Transverse colon (tissue), 4 donors: ENCODE results near the gene PCSK5. TPM values are rescaled to one million over a fixed set of nuclear protein-coding genes. Genes with fewer than 3 reads are reported as not detected.
"Not testable (repeated sequence)": the region's sequence is repeated elsewhere in the genome, so short reads cannot be mapped to it uniquely, and the experiment has no call there.

Source experiments
- DNase-seq: peaks from one replicate; pipeline ENCODE4 v3.0.0-alpha.2; 2019
- H3K27ac ChIP-seq, 4 donors: fragments of 200-600 bp; sonication (generic); 2 replicates each; pipeline ENCODE4 v1.5.1; 2016 to 2018; ENCODE audit warnings: inconsistent platforms in 4 of 4
- H3K27me3 ChIP-seq: fragments of 200-600 bp; sonication (generic); 2 replicates; pipeline ENCODE4 v1.5.1; 2017; ENCODE audit warnings: inconsistent platforms
- H3K36me3 ChIP-seq, 4 donors: fragments of 200-600 bp; sonication (generic); 2 replicates each; pipeline ENCODE4 v1.5.1; 2017 to 2019; ENCODE audit warnings: inconsistent platforms in 4 of 4
- H3K4me1 ChIP-seq, 4 donors: fragments of 200-600 bp; sonication (generic); 2 replicates each; pipeline ENCODE4 v1.5.1; 2017 to 2020; ENCODE audit warnings: inconsistent platforms in 4 of 4
- H3K4me3 ChIP-seq, 4 donors: fragments of 200-600 bp; sonication (generic); 1 replicate in 1 of 4; 2 replicates in 3 of 4; pipeline versions ENCODE4 v1.5.1 to v1.6.1; 2017 to 2019; ENCODE audit warnings: inconsistent platforms in 4 of 4
- H3K9me3 ChIP-seq, 2 donors: fragments of 200-600 bp; sonication (generic); 2 replicates each; pipeline ENCODE4 v1.5.1; 2017 to 2019; ENCODE audit warnings: inconsistent platforms in 2 of 2
- EP300 ChIP-seq: sonication (generic); formaldehyde crosslinking; IDR thresholded peaks from one replicate; pipeline ENCODE4 v1.6.1; 2017; ENCODE audit warnings: antibody characterized with exemption, low read depth
- POLR2A ChIP-seq: fragments of 450-650 bp; IDR thresholded peaks from one replicate; pipeline ENCODE4 v1.6.1; 2016; ENCODE audit warnings: antibody characterized with exemption, mild to moderate bottlenecking, moderate library complexity
- POLR2AphosphoS5 ChIP-seq, 3 donors: sonication (generic); formaldehyde crosslinking; IDR thresholded peaks; one replicate each; pipeline ENCODE4 v1.6.1; 2016; ENCODE audit warnings: antibody characterized with exemption in 3 of 3
- WGBS, 2 donors: methylation state at CpG; one replicate each; pipeline ENCODE4 v1.1.5; 2018; ENCODE audit warnings: low coverage in 1 of 2; 5-methylcytosine and 5-hydroxymethylcytosine counted together
- in situ Hi-C, 4 donors: fragments of 200-750 bp; cut with MboI; loops; one replicate each; pipeline versions ENCODE4 v1.15.0 to v1.15.1; 2017; ENCODE audit warnings: low sequenced_read_pairs in 3 of 4, low pct_ligation_motif_present in 1 of 4, low pct_unique_long_range_greater_than_20kb in 1 of 4
- intact Hi-C: fragments of 100-400 bp; cut with DNase I; formaldehyde crosslinking; loops from one replicate; pipeline ENCODE4 v1.15.1; 2023; ENCODE audit warnings: low total_unique reads
- total RNA-seq, 4 donors: library from RNA; depleted of rRNA; stranded (reverse); fragments of >200 nt; gene quantifications; one replicate each; pipeline ENCODE4 v1.1.0, GENCODE V29; 2016
- TF ChIP-seq, protein P1 (sequence below), 5 experiments: fragments of 200-600 bp in 3 of 5; fragments of 450-650 bp in 2 of 5; sonication (generic) in 3 of 5; IDR thresholded peaks; 1 replicate in 2 of 5; 2 replicates in 3 of 5; pipeline ENCODE4 v1.5.1; 2016 to 2017; ENCODE audit warnings: antibody characterized with exemption in 5 of 5, inconsistent platforms in 3 of 5, mild to moderate bottlenecking in 2 of 5, moderate library complexity in 1 of 5

PCSK5 gene
- total RNA-seq, 4 donors from 2014 or later = 110 to 248 (median 127) TPM

DNA sequence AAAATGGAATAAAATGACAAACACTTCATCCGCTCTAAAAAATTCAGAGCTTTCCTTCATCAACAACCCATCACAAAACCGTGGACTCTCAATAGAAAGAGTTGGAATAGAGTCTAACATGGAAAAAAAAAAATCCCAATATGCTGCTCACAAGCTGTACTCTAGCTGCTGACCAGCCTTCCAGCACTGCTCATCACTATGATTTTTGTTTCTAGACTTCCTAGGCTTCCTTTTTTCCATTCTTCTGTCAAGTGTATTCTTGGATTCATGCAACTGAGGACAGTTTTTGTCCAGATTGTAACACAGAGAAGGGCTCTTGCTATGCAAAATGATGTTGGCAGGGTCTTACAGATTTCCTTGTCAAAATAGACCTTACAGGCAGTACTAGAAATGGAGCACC, 469.3 kb downstream of the PCSK5 start:
- in situ Hi-C loops = no loop called here
- DNase-seq = no peak
- Histone ChIP-seq H3K27me3 (no peaks in the 10 kb centered on the region), H3K4me3 (no peak overlapping the region), H3K9me3 (no peaks in the 10 kb centered on the region), H3K27ac (no peak overlapping the region), H3K36me3 (no peaks in the 10 kb centered on the region), H3K4me1 (peaks cover 0 to 15% (median 4%) of the 10 kb centered on the region in 4 donors)
- TF ChIP-seq POLR2AphosphoS5 (IDR thresholded peaks at IDR 0.05) = no peak
- no peak for TF ChIP-seq EP300
- TF ChIP-seq, protein P1, sequence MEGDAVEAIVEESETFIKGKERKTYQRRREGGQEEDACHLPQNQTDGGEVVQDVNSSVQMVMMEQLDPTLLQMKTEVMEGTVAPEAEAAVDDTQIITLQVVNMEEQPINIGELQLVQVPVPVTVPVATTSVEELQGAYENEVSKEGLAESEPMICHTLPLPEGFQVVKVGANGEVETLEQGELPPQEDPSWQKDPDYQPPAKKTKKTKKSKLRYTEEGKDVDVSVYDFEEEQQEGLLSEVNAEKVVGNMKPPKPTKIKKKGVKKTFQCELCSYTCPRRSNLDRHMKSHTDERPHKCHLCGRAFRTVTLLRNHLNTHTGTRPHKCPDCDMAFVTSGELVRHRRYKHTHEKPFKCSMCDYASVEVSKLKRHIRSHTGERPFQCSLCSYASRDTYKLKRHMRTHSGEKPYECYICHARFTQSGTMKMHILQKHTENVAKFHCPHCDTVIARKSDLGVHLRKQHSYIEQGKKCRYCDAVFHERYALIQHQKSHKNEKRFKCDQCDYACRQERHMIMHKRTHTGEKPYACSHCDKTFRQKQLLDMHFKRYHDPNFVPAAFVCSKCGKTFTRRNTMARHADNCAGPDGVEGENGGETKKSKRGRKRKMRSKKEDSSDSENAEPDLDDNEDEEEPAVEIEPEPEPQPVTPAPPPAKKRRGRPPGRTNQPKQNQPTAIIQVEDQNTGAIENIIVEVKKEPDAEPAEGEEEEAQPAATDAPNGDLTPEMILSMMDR (IDR thresholded peaks at IDR 0.05) = no peak
- TF ChIP-seq POLR2A = no peak
- 88 to 89% methylated on average over 2 of the region's 2 CpGs for WGBS, 2 donors
- intact Hi-C loops = no loop called here

- H3K27me3 ChIP-seq, H3K36me3 ChIP-seq, H3K9me3 ChIP-seq, H3K4me3 ChIP-seq, intact Hi-C loops, in situ Hi-C loops: not testable (repeated sequence)
- DNase-seq = peak; percentile 33
- H3K4me1 ChIP-seq = peaks cover 0 to 15% (median 4%) of the 10 kb centered on the region in 4 donors
- whole genome bisulfite sequencing, 2 donors = 63 to 65% methylated on average over 12 to 16 of the region's 16 CpGs
- H3K27ac ChIP-seq = peak overlapping the region in 1 of 4 donors; percentile 61
Observed at GRCh38 chr9:76362332-76363031, 472.0 kb downstream of the PCSK5 start.

GRCh38 chr9:76363032-76363395, 472.5 kb downstream of the PCSK5 start:
- Histone ChIP-seq H3K36me3 (no peaks in the 10 kb centered on the region), H3K27me3 (no peaks in the 10 kb centered on the region), H3K9me3 (no peaks in the 10 kb centered on the region), H3K27ac (no peak overlapping the region), H3K4me1 (peaks cover 0 to 15% (median 4%) of the 10 kb centered on the region in 4 donors), H3K4me3 (no peak overlapping the region)
- TF ChIP-seq POLR2AphosphoS5 (IDR thresholded peaks at IDR 0.05) (no peak), POLR2A (no peak), EP300 (no peak)
- TF ChIP-seq, protein P1 (IDR thresholded peaks at IDR 0.05) = no peak
- no peak for DNase-seq
- intact Hi-C loops (no loop called here), in situ Hi-C loops (no loop called here)
- 71 to 82% methylated on average over 3 of the region's 3 CpGs for WGBS, 2 donors

DNA sequence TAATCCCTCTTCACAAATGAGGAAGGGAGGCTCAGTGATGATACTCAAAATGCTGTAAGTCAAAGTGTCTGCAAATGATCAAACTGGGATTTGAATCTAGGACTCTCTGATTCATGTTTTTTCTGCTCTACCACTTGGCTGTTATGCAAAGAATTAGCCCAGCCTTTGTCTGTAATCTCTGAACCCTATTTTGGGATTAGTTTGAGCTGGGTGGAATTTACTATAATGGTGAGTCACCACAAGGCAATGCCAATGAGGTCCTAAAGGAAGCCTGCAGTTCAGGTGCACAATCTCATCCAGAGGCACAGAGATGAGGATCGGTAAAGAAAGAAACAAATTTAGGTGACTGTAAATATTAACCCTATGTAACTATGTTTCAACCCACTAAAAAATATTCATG, 474.6 kb downstream of the PCSK5 start:
- Histone ChIP-seq H3K27ac (no peak overlapping the region), H3K27me3 (no peaks in the 10 kb centered on the region), H3K4me1 (peaks cover 0 to 29% (median 12%) of the 10 kb centered on the region in 4 donors), H3K4me3 (no peak overlapping the region), H3K9me3 (no peaks in the 10 kb centered on the region), H3K36me3 (no peaks in the 10 kb centered on the region)
- DNase-seq = no peak
- 50 to 52% methylated on average over 1 of the region's 1 CpG for WGBS, 2 donors
- intact Hi-C loops = no loop called here
- in situ Hi-C loops = no loop called here
- TF ChIP-seq POLR2A = no peak
- no peak for TF ChIP-seq EP300
- no peak for TF ChIP-seq POLR2AphosphoS5 (IDR thresholded peaks at IDR 0.05)
- TF ChIP-seq, protein P1 (IDR thresholded peaks at IDR 0.05) = no peak

GRCh38 chr9:76366275-76366674, 475.8 kb downstream of the PCSK5 start:
- Histone ChIP-seq H3K27ac (no peak overlapping the region), H3K27me3 (no peaks in the 10 kb centered on the region), H3K36me3 (no peaks in the 10 kb centered on the region), H3K9me3 (no peaks in the 10 kb centered on the region), H3K4me3 (no peak overlapping the region), H3K4me1 (peaks cover 0 to 36% (median 14%) of the 10 kb centered on the region in 4 donors)
- DNase-seq = no peak
- no peak for TF ChIP-seq POLR2A
- TF ChIP-seq, protein P1 (IDR thresholded peaks at IDR 0.05) = no peak
- TF ChIP-seq POLR2AphosphoS5 (IDR thresholded peaks at IDR 0.05) = no peak
- TF ChIP-seq EP300 = no peak
- in situ Hi-C loops = no loop called here
- WGBS, 2 donors = 75 to 77% methylated on average over 4 of the region's 4 CpGs
- intact Hi-C loops = no loop called here
